Endothelial cell (in vitro differentiated cells): ENCODE results near the gene IL17REL. TPM values are rescaled to one million over a fixed set of nuclear protein-coding genes. Genes with fewer than 3 reads are reported as not detected.

Experiments
- DNase-seq: peaks from one replicate; pipeline ENCODE4 v3.0.0; 2021; ENCODE audit warnings: low spot score
- H3K27ac Mint-ChIP-seq: one replicate; pipeline ENCODE4 v1.8.0; 2021; ENCODE audit warnings: mixed read lengths, inconsistent platforms; ENCODE audit not compliant: unreplicated experiment
- H3K27me3 Mint-ChIP-seq: one replicate; pipeline ENCODE4 v1.8.0; 2021; ENCODE audit warnings: mild to moderate bottlenecking, moderate library complexity, mixed read lengths, inconsistent platforms; ENCODE audit not compliant: unreplicated experiment
- H3K36me3 Mint-ChIP-seq: one replicate; pipeline ENCODE4 v1.8.0; 2021; ENCODE audit warnings: mild to moderate bottlenecking, low read depth, mixed read lengths, inconsistent platforms; ENCODE audit not compliant: unreplicated experiment
- H3K4me1 Mint-ChIP-seq: one replicate; pipeline ENCODE4 v1.8.0; 2021; ENCODE audit warnings: mild to moderate bottlenecking, mixed read lengths, inconsistent platforms; ENCODE audit not compliant: unreplicated experiment
- H3K4me3 Mint-ChIP-seq: one replicate; pipeline ENCODE4 v1.8.0; 2021; ENCODE audit warnings: mild to moderate bottlenecking, mixed read lengths, inconsistent platforms; ENCODE audit not compliant: unreplicated experiment
- H3K9me3 Mint-ChIP-seq: one replicate; pipeline ENCODE4 v1.8.0; 2021; ENCODE audit warnings: mixed read lengths, inconsistent platforms; ENCODE audit not compliant: unreplicated experiment
- total RNA-seq: library from RNA; stranded (reverse); fragmentation: NEBNext Ultra II Directional; extraction: Animal tissue kit (Norgen Biotek cat#: 25700); gene quantifications from one replicate; pipeline ENCODE4 v1.2.1, GENCODE V29; 2021; ENCODE audit not compliant: unreplicated experiment
- TF ChIP-seq, protein P1 (sequence below): fragments of 200-600 bp; sonication (generic); IDR thresholded peaks from one replicate; pipeline ENCODE4 v1.5.0; 2021; ENCODE audit warnings: antibody characterized with exemption; ENCODE audit not compliant: unreplicated experiment

Gene IL17REL
- total RNA-seq, 1 donor from 2014 or later = 0.15 TPM

- Mint-ChIP-seq H3K27ac (no peak overlapping the region), H3K9me3 (no peaks in the 10 kb centered on the region), H3K27me3 (peaks cover 7% of the 10 kb centered on the region), H3K36me3 (peaks cover 2% of the 10 kb centered on the region), H3K4me3 (peak overlapping the region; percentile 67), H3K4me1 (peaks cover 17% of the 10 kb centered on the region)
- TF ChIP-seq, protein P1, sequence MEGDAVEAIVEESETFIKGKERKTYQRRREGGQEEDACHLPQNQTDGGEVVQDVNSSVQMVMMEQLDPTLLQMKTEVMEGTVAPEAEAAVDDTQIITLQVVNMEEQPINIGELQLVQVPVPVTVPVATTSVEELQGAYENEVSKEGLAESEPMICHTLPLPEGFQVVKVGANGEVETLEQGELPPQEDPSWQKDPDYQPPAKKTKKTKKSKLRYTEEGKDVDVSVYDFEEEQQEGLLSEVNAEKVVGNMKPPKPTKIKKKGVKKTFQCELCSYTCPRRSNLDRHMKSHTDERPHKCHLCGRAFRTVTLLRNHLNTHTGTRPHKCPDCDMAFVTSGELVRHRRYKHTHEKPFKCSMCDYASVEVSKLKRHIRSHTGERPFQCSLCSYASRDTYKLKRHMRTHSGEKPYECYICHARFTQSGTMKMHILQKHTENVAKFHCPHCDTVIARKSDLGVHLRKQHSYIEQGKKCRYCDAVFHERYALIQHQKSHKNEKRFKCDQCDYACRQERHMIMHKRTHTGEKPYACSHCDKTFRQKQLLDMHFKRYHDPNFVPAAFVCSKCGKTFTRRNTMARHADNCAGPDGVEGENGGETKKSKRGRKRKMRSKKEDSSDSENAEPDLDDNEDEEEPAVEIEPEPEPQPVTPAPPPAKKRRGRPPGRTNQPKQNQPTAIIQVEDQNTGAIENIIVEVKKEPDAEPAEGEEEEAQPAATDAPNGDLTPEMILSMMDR = no peak
- DNase-seq = no peak
Observed at GRCh38 chr22:49958366-49958921, 54.1 kb downstream of the IL17REL start.

GRCh38 chr22:49957826-49958365 lies 54.7 kb downstream of the IL17REL start:
- no peak for DNase-seq
- Mint-ChIP-seq H3K9me3 (no peaks in the 10 kb centered on the region), H3K36me3 (no peaks in the 10 kb centered on the region), H3K27ac (no peak overlapping the region), H3K4me3 (peak overlapping the region; percentile 44), H3K27me3 (peaks cover 6% of the 10 kb centered on the region), H3K4me1 (peaks cover 17% of the 10 kb centered on the region)
- TF ChIP-seq, protein P1 = no peak

DNA sequence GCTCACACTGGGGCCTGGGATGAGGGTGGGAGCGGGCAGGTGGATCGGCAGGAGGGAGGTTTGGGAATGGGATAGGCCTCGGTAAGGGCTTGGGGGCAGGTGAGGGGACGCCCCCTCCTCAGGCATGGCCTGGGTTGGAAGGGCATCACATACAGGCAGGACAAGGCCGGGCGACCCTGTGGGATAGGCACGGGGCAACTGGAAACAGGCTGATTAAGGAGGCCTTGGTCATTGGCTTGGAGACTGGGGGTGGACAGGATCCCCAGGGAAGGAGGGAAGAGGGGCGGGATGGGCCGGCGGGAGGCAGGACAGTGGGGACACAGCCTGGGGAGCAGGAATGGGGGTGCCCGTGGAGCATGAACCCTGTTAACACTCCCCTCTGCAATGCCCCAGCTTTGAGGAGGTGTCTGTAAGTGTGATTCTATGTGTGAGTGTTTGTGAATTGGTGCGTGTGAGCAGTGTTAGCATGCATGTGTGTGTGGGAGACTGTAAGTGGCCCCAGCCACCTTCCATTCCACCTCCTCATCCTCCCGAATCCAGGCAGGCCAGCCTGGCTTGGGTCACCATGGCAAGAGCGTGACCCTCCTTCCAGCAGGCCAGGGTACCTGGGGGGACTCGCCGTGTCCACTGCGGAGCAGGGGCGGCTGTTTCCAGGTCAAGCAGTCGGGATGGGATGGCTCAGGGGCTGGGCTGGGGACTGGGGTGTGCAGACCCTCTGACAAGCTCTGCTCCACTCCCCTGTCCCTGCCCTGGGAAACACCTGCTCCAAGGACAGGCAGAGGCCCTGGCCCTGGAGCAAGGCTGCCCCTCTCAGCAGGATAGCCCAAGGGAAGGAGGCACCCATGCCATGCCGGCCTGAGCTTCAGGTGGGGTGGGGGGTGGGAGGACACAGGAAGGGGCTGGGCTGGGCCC lies 55.4 kb downstream of the IL17REL start:
- peaks cover 17% of the 10 kb centered on the region for H3K4me1 Mint-ChIP-seq
- no peak for DNase-seq
- peaks cover 8% of the 10 kb centered on the region for H3K27me3 Mint-ChIP-seq
- no peaks in the 10 kb centered on the region for H3K36me3 Mint-ChIP-seq
- H3K27ac Mint-ChIP-seq = no peak overlapping the region
- TF ChIP-seq, protein P1 = no peak
- H3K9me3 Mint-ChIP-seq = no peaks in the 10 kb centered on the region
- no peak overlapping the region for H3K4me3 Mint-ChIP-seq

DNA sequence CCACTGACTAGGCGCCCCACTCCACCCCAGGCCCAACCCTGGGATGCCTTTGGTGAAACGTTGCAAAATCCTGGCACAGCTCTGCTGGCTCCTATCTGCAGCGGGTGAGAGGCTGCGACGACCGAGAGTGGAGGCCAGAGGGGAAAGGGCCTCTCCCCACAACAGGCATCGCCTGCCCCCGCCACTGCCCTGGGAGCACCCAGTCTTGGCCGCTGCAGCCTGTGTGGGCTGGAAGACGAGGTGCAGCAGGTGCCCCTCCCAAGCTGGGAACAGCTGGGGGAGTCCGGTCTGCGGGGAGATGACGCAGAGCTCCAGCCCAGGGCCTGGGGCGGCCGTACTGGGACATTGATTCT lies 56.2 kb downstream of the IL17REL start:
- peaks cover 17% of the 10 kb centered on the region for H3K4me1 Mint-ChIP-seq
- H3K4me3 Mint-ChIP-seq = no peak overlapping the region
- no peak for DNase-seq
- no peak overlapping the region for H3K27ac Mint-ChIP-seq
- H3K27me3 Mint-ChIP-seq = peaks cover 8% of the 10 kb centered on the region
- no peaks in the 10 kb centered on the region for H3K36me3 Mint-ChIP-seq
- H3K9me3 Mint-ChIP-seq = no peaks in the 10 kb centered on the region
- TF ChIP-seq, protein P1 = no peak
